Measurements from ENCODE around the gene TCERG1L.

Gene TCERG1L

GRCh38 chr10:131261890-131262475 is 49.5 kb downstream of the TCERG1L start:
- H3K9ac ChIP-seq (ENCODE audit: low read length) = no peak overlapping the region
- H3K27ac ChIP-seq (ENCODE audit: low read depth, low read length) = no peak overlapping the region
- no peaks in the 10 kb centered on the region for H3K4me1 ChIP-seq (ENCODE audit: control insufficient read depth, insufficient read depth, low read length)
- no peaks in the 10 kb centered on the region for H3K27me3 ChIP-seq (ENCODE audit: control insufficient read depth, insufficient read depth, low read length)
- H3K36me3 ChIP-seq (ENCODE audit: control insufficient read depth, insufficient read depth, low read length) = no peaks in the 10 kb centered on the region
- no peak overlapping the region for H3K4me3 ChIP-seq (ENCODE audit: low read length)

- Histone ChIP-seq H3K9ac (ENCODE audit: low read length) (no peak overlapping the region), H3K27me3 (ENCODE audit: control insufficient read depth, insufficient read depth, low read length) (no peaks in the 10 kb centered on the region)
Measured at GRCh38 chr10:131260452-131261211, 50.9 kb downstream of the TCERG1L start.

GRCh38 chr10:131260031-131260430 is 51.5 kb downstream of the TCERG1L start:
- Histone ChIP-seq H3K27me3 (ENCODE audit: control insufficient read depth, insufficient read depth, low read length) (no peaks in the 10 kb centered on the region), H3K4me1 (ENCODE audit: control insufficient read depth, insufficient read depth, low read length) (no peaks in the 10 kb centered on the region), H3K9ac (ENCODE audit: low read length) (no peak overlapping the region), H3K4me3 (ENCODE audit: low read length) (no peak overlapping the region), H3K36me3 (ENCODE audit: control insufficient read depth, insufficient read depth, low read length) (no peaks in the 10 kb centered on the region), H3K27ac (ENCODE audit: low read depth, low read length) (no peak overlapping the region)

More at GRCh38 chr10:131260452-131261211, 50.9 kb downstream of the TCERG1L start:
- no peak overlapping the region for H3K27ac ChIP-seq (ENCODE audit: low read depth, low read length)
- no peak overlapping the region for H3K4me3 ChIP-seq (ENCODE audit: low read length)
- no peaks in the 10 kb centered on the region for H3K4me1 ChIP-seq (ENCODE audit: control insufficient read depth, insufficient read depth, low read length)
- H3K36me3 ChIP-seq (ENCODE audit: control insufficient read depth, insufficient read depth, low read length) = no peaks in the 10 kb centered on the region

GRCh38 chr10:131259535-131259934 is 52.0 kb downstream of the TCERG1L start:
- H3K4me3 ChIP-seq (ENCODE audit: low read length) = no peak overlapping the region
- no peaks in the 10 kb centered on the region for H3K27me3 ChIP-seq (ENCODE audit: control insufficient read depth, insufficient read depth, low read length)
- no peak overlapping the region for H3K27ac ChIP-seq (ENCODE audit: low read depth, low read length)
- H3K36me3 ChIP-seq (ENCODE audit: control insufficient read depth, insufficient read depth, low read length) = no peaks in the 10 kb centered on the region
- no peaks in the 10 kb centered on the region for H3K4me1 ChIP-seq (ENCODE audit: control insufficient read depth, insufficient read depth, low read length)
- no peak overlapping the region for H3K9ac ChIP-seq (ENCODE audit: low read length)

- Histone ChIP-seq H3K9ac (ENCODE audit: low read length) (no peak overlapping the region), H3K4me1 (ENCODE audit: control insufficient read depth, insufficient read depth, low read length) (no peaks in the 10 kb centered on the region), H3K36me3 (ENCODE audit: control insufficient read depth, insufficient read depth, low read length) (no peaks in the 10 kb centered on the region), H3K4me3 (ENCODE audit: low read length) (no peak overlapping the region), H3K27ac (ENCODE audit: low read depth, low read length) (no peak overlapping the region), H3K27me3 (ENCODE audit: control insufficient read depth, insufficient read depth, low read length) (no peaks in the 10 kb centered on the region)
Measured at GRCh38 chr10:131258256-131258655, 53.3 kb downstream of the TCERG1L start.

GRCh38 chr10:131257027-131257426 is 54.5 kb downstream of the TCERG1L start:
- no peaks in the 10 kb centered on the region for H3K36me3 ChIP-seq (ENCODE audit: control insufficient read depth, insufficient read depth, low read length)
- H3K4me1 ChIP-seq (ENCODE audit: control insufficient read depth, insufficient read depth, low read length) = no peaks in the 10 kb centered on the region
- no peak overlapping the region for H3K4me3 ChIP-seq (ENCODE audit: low read length)
- no peak overlapping the region for H3K27ac ChIP-seq (ENCODE audit: low read depth, low read length)
- no peak overlapping the region for H3K9ac ChIP-seq (ENCODE audit: low read length)
- no peaks in the 10 kb centered on the region for H3K27me3 ChIP-seq (ENCODE audit: control insufficient read depth, insufficient read depth, low read length)

GRCh38 chr10:131254859-131255252 is 56.7 kb downstream of the TCERG1L start:
- no peak overlapping the region for H3K9ac ChIP-seq (ENCODE audit: low read length)
- no peak overlapping the region for H3K27ac ChIP-seq (ENCODE audit: low read depth, low read length)
- H3K27me3 ChIP-seq (ENCODE audit: control insufficient read depth, insufficient read depth, low read length) = no peaks in the 10 kb centered on the region
- H3K4me1 ChIP-seq (ENCODE audit: control insufficient read depth, insufficient read depth, low read length) = no peaks in the 10 kb centered on the region
- H3K4me3 ChIP-seq (ENCODE audit: low read length) = no peak overlapping the region
- no peaks in the 10 kb centered on the region for H3K36me3 ChIP-seq (ENCODE audit: control insufficient read depth, insufficient read depth, low read length)

GRCh38 chr10:131253931-131254858 is 57.3 kb downstream of the TCERG1L start:
- H3K36me3 ChIP-seq (ENCODE audit: control insufficient read depth, insufficient read depth, low read length) = no peaks in the 10 kb centered on the region
- H3K9ac ChIP-seq (ENCODE audit: low read length) = no peak overlapping the region
- no peaks in the 10 kb centered on the region for H3K4me1 ChIP-seq (ENCODE audit: control insufficient read depth, insufficient read depth, low read length)
- no peak overlapping the region for H3K4me3 ChIP-seq (ENCODE audit: low read length)
- H3K27me3 ChIP-seq (ENCODE audit: control insufficient read depth, insufficient read depth, low read length) = no peaks in the 10 kb centered on the region
- H3K27ac ChIP-seq (ENCODE audit: low read depth, low read length) = no peak overlapping the region

GRCh38 chr10:131252567-131253276 is 58.8 kb downstream of the TCERG1L start:
- no peak overlapping the region for H3K27ac ChIP-seq (ENCODE audit: low read depth, low read length)
- no peak overlapping the region for H3K4me3 ChIP-seq (ENCODE audit: low read length)
- H3K4me1 ChIP-seq (ENCODE audit: control insufficient read depth, insufficient read depth, low read length) = no peaks in the 10 kb centered on the region
- no peaks in the 10 kb centered on the region for H3K27me3 ChIP-seq (ENCODE audit: control insufficient read depth, insufficient read depth, low read length)
- H3K9ac ChIP-seq (ENCODE audit: low read length) = no peak overlapping the region
- H3K36me3 ChIP-seq (ENCODE audit: control insufficient read depth, insufficient read depth, low read length) = no peaks in the 10 kb centered on the region

- Histone ChIP-seq H3K27ac (ENCODE audit: low read depth, low read length) (no peak overlapping the region), H3K4me3 (ENCODE audit: low read length) (no peak overlapping the region), H3K36me3 (ENCODE audit: control insufficient read depth, insufficient read depth, low read length) (no peaks in the 10 kb centered on the region), H3K4me1 (ENCODE audit: control insufficient read depth, insufficient read depth, low read length) (no peaks in the 10 kb centered on the region), H3K9ac (ENCODE audit: low read length) (no peak overlapping the region), H3K27me3 (ENCODE audit: control insufficient read depth, insufficient read depth, low read length) (no peaks in the 10 kb centered on the region)
Measured at GRCh38 chr10:131251146-131251541, 60.4 kb downstream of the TCERG1L start.

- no peaks in the 10 kb centered on the region for H3K36me3 ChIP-seq (ENCODE audit: control insufficient read depth, insufficient read depth, low read length)
- no peaks in the 10 kb centered on the region for H3K27me3 ChIP-seq (ENCODE audit: control insufficient read depth, insufficient read depth, low read length)
- H3K4me3 ChIP-seq (ENCODE audit: low read length) = no peak overlapping the region
- no peak overlapping the region for H3K27ac ChIP-seq (ENCODE audit: low read depth, low read length)
- no peak overlapping the region for H3K9ac ChIP-seq (ENCODE audit: low read length)
- no peaks in the 10 kb centered on the region for H3K4me1 ChIP-seq (ENCODE audit: control insufficient read depth, insufficient read depth, low read length)
Measured at GRCh38 chr10:131250454-131251145, 60.9 kb downstream of the TCERG1L start.

Measured in rectal smooth muscle tissue (tissue), 1 donor.